Measurements from ENCODE around the gene LCE3A.

- TF ChIP-seq, protein P1, sequence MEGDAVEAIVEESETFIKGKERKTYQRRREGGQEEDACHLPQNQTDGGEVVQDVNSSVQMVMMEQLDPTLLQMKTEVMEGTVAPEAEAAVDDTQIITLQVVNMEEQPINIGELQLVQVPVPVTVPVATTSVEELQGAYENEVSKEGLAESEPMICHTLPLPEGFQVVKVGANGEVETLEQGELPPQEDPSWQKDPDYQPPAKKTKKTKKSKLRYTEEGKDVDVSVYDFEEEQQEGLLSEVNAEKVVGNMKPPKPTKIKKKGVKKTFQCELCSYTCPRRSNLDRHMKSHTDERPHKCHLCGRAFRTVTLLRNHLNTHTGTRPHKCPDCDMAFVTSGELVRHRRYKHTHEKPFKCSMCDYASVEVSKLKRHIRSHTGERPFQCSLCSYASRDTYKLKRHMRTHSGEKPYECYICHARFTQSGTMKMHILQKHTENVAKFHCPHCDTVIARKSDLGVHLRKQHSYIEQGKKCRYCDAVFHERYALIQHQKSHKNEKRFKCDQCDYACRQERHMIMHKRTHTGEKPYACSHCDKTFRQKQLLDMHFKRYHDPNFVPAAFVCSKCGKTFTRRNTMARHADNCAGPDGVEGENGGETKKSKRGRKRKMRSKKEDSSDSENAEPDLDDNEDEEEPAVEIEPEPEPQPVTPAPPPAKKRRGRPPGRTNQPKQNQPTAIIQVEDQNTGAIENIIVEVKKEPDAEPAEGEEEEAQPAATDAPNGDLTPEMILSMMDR (IDR thresholded peaks at IDR 0.05; ENCODE audit: insufficient read depth, low read length, poor library complexity, severe bottlenecking): no peak
- no peak for TF ChIP-seq EZH2phosphoT487 (conservative IDR thresholded peaks at IDR 0.05; ENCODE audit: low read length)
These were observed 22.2 kb upstream of the LCE3A start for GRCh38 chr1:152645146-152645545.

Data from SU-DHL-6 (cell line).